HG03439 (cell line): ENCODE data around the gene ALOXE3.

Source experiments
- ATAC-seq: cut with Tn5 transposase; IDR thresholded peaks from one replicate; pipeline ENCODE4 v1.9.1; 2021; ENCODE audit warnings: mild to moderate bottlenecking, moderate library complexity; ENCODE audit not compliant: unreplicated experiment

ALOXE3 gene

DNA sequence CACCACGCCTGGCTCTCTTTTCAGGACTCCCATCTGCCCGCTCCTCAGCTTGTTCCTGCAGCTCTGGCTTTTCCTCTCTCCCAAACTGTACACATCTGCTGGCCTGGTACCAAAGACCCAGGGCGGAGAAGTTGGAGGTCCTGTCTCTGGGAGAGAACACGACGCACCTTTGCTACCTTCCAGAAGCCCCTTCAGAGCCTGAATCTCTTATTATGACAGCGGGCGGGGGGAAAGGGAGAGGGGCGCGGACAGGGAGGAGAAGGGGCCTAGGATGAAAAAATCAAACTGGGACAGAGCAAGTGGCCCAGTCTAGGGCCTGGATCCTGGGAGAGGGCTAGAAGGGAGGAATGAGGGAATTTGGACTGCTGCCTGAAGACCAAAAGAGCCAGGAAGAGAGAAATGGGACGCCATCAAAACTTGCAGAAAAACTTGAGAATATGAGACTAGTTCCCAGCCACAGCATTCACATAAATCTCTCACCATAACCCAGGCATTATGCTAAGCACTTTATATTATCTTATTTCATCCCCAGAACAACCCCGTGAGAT is 36.4 kb upstream of the ALOXE3 start:
- ATAC-seq: no peak

DNA sequence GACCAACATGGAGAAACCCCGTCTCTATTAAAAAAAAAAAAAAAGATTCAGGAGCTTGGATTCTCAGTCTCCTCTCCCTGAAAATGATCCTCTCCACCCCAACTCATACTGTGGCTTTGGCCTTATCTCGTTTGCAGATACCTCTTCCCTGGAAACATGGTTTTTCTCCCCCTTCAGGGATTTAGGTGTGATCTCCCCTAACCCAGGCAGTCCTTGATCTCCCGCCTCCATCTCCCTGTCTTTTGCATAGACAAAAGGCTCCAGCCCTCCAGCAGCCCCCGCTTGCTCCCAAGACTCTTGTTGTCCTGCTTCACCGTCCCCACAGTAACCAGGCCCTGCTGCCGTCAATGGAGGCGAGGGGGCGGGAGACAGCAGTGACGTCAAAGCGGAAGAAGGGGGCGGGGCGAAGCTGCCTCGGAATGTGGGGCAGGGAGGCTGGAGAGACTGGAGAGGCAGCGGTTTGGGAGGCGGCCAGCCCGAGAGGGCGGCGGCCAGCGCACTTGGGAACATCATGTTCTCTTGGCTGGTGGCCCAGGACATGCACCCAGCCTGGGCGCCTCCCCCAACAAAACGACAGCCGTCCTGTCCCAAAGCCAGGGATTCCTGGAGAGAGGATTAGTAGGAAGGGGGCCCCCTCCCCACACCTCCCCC is 35.8 kb upstream of the ALOXE3 start:
- ATAC-seq: no peak

DNA sequence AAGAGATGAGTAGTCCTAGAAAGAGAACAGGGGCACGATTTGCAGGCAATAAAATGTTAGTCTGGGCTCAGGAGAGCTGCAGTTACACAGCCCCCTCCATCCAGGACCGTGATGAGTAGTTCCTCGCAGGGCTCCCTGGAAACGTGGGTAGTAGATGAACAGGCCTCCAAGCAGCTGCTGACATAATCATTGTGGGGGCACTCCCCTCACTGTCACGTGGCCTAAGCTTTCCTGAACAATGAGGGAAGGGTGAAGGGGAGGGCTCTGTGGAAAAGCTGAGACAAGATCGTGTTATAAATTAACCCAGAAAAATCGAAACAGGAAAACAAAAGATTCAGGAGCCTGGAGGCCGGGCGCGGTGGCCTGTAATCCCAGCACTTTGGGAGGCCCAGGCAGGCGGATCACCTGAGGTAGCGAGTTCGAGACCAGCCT is 35.2 kb upstream of the ALOXE3 start:
- no peak for ATAC-seq

DNA sequence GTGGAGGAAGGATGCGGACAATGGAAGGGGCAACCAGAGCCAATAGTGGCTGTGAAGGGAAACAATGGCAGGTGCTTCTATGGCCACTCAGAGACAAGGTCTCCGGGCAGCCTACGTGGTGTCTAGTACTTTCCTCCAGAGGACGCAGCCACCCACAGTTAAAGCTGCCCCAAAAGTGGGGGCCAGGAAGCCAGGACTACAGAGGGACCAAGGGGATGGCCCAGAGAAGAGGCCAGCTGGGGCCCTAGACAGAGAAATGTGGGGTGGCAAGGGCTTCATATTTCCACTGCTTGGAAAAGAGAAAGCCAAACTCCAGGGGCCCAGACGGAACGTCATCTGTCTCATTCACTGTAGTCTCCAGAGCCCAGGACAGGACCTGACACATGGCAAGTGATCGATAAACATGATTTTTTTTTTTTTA is 34.7 kb upstream of the ALOXE3 start:
- no peak for ATAC-seq

DNA sequence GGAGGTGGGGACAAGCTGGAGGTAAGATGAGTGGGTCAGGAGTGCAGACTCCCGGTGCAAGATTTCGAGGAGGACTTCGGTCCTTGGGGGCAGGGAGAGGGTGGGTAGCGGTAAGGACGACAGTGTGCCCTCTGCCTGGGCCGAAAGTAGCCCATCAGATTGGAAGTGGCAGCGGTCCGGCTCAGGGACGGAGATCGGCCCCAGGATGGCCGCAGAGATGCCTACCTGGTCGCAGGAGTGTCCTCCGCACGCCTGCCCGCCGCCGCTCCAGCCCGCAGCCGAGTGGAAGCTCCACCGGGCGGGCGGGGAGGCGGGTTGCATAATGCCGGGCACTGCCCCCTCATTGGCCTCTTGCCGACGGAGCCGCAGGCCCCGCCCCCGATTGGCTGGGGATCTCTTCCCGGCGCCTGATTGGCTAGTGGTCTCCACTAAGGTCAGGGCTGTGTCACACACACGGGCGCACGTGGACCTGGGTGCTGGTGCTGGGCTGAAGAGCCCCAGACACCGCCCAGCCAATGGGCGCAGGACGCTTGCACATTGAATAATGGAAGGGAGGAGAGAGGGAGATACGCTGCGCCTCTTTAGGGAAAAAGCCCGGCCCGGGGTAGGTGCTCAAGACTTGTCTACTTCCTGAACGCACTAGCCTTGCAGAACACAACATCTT is 33.9 kb upstream of the ALOXE3 start, which contains the start of gene PER1:
Gene PER1, minus strand, starts transcription at position 293 of the 664 bp plus-strand sequence. CDS start 1,698 bp downstream, outside the sequence.
- ATAC-seq: no peak

DNA sequence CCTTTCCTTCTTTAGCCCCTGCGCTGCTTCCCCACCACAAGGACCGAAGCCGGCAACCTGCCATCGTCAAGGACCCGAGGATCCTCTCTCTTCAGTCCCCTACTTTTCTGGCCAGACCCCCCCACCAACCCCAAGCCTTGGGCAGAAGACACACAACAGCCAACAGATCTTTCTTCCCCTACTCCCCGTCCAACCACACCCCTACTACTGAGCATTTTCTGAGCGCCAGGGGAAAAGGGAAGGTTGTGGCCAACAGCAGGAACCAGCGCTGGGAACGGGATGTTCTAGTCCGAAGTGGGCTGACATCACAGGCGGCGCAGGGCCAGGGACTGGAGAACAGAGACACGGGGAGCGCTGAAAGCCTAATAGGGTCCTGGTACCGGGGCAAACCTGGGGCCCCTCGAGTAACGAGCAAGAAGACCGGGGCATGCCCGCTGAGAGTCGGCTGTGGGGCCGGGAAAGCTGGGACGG is 33.4 kb upstream of the ALOXE3 start:
- no peak for ATAC-seq

DNA sequence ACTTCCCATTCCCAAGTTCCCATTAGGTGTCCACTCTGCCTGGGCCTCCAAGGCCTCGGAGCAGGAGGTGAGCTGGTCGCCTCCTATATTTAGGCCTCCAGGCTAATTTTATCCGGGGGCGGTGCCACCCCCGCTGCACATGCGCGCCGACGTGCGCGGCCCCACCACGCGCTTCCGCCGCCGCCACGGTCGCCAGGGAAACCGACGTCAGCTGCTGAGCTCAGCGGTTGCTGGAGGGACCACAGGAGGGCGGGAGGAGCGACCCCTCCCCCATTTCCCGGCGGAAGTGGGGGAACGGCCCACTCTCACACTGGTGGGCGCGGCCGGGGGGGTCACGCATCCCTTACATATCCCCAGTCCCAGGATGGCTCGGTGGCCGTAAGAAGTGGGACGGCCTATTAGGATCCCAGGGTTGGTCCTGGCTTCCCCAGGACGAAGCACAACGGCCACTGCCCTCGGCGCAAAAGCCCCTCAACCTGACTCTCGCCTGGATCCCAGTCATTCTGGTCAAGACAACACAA is 32.9 kb upstream of the ALOXE3 start:
- peak; percentile 38 for ATAC-seq

DNA sequence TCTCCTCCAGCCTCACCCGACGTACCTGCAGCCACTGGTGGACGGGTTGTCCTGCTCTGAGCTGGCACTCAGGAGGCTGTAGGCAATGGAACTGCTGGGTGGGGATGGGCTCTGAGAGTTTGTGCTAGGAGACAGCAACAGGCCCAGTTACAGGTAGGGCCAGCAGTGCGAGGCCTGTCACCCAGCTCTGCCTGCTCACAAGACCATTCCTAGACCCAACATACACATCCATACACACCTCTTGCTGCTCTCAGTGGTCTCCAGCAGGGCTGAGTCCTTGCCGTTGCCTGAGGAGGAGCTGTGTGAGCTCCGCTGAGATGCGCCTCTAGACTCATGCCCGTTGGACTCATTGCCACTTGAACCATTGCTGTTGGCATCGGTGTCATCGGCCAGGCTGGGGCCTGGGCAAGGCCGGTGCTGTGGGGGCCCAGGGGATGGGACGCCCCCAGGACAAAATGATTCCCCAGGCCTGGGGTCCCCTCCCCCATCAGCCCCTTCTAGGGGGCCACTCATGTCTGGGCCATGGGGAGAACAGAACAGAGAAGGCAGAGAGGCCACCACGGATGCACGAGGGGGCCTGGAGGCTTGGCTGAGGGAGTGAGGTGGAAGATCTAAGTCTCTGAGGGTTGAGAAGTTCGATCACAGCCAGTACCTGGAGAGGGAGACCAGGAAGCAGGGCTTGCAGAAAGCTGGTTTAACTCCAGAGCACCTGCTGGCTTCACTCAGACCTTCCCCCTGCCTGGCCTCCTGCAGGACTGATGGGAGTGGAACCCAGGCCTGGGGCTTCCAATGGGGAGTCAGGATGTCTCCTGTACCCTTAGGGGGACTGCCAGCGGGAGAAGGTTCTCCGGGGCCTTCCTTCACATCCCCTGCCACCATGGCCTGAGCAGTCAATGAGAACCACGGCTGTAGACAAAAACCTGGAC is 32.1 kb upstream of the ALOXE3 start:
- no peak for ATAC-seq

DNA sequence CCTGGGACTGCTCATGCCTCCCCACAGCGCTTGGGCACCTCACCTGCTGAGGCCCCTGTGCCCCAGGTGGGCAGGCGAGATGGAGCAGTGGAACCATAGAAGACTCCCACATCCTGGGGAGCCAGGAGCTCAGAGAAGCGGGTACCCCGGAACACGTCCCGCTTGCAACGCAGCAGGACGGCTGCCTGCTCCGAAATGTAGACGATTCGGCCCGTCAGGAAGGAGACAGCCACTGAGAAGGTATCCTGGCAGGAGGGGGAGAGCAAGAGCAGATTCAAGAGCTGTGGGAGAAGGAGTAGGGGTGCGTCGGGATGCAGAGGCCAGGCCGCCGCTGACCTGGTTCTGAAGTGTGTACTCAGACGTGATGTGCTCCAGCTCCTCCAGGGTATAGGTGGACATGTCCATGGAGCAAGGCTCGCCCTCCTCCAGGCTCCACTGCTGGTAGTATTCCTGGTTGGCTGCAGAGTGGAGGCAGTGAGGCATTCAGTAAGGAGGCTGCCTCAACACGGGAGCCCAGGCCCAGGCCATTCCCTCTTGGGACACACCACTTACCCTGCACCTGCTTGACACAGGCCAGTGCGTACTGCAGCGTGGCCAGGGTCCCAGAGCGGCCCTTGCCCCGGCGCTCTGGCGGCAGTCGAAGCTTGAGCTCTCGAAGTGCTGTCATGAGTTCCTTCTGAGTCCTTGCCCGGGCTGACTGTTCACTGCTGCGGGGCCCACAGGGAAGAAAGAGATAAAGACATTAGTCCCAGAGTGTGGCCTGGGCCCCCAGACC is 31.3 kb upstream of the ALOXE3 start:
- no peak for ATAC-seq

DNA sequence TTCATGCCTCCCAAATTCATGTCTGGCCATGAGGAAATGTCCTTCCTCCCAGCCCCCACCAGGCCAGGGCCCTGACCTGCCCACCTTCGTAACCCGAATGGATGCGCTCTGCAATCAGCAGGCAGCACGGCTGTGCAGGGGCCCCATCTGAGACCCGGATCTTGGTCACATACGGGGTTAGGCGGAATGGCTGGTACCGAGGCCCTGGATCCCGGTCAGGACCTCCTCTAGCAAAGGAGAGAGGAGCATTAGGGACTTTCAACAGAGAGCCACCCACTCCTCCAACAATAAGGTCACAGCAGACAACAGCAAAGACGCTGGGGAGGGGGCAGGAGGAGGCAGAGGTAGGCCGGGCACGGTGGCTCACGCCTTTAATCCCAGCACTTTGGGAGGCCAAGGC is 30.2 kb upstream of the ALOXE3 start:
- no peak for ATAC-seq

DNA sequence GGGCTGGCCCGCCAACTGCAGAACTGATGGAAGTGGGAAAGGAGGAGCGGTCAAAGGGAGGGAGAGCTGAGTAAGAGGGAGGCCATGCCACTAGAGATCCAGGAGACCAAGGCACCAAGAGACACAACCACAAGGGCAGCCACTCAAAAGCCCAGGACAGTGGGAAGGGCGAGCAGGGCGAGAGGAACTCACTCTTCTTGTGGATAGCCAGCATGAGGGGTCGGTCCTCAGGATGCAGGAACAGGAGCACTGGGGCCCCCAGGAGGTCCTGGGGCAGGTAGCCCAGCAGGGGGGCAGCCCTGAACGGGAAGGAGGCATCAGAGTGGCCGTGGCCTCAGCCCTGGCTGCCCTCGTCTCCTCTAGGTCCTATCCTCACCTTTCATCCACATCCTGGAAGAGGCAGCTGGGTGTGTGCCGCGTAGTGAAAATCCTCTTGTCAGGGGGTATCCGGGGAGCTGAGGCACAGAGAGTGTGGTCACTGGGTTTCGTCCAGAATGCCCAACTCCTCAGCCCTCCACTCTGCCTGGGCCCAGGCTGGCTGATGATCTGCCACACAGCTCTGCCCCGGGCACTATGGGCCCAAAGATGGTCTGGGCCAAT is 29.6 kb upstream of the ALOXE3 start:
- ATAC-seq: no peak

DNA sequence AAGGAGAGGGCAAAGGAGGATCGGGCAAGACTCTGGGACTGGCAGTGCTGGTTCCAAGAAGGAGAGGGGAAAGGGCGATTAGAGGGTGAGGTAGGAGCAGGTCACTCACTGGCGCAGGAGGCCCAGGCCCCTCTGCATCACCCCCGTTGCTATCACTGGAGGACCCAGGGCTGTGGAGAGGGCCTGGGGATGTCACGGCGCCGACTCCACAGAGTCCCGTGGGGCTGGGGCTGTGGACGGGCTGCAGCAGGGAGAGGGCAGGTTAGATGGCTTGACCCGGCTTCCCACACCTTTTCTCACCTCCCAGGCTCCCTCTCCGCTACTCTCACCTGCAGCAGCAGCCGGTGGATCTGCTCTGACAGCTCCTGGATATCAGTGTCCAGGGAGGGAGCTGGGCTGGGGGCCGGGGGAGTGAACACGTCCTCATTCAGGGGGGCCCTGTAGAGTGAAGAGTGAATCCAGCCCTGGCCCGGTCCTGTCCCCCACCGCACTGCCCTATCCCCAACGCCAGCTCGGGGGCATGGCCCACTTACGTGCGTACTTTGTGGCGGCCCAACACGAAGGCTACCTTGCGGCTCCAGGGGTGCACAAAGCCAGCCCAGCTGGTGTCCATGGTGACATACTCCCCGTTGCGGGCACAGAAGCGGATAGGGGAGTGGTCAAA is 29.0 kb upstream of the ALOXE3 start:
- no peak for ATAC-seq

DNA sequence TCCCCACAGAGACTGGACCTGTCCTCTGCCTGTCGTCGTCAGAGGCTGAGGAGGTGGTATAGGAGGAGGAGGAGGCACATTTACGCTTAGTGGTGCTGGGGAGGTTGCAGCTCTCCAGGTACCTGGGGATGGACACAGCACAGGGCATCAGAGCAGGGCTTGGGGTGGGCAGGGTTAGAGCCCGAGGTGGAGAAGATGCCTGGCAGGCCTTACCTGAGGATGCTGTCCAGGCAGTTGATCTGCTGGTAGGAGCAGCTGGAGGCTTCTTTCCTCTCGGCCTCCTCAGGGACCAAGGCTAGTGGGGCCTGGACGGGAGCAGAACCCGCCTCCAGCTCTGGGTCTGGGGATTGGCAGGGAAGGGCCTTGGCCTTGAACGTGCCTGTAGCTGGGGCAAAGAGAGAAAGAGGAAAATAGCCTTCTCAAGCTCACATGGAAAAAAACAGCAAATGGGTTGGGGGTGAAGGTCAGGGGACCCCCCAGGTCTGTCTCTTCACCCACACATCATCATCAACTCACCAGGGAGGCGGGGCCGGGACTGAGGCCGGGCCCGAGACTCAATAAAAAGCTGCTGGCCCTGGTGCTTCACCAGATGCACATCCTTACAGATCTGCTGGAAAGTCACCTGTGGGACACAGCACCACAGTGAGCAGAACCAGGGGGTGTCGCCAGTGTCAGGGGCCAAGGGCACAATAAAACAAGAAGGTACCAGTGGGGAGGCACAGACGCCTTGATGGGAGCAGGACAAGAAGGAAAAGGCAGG is 28.2 kb upstream of the ALOXE3 start:
- ATAC-seq: no peak

DNA sequence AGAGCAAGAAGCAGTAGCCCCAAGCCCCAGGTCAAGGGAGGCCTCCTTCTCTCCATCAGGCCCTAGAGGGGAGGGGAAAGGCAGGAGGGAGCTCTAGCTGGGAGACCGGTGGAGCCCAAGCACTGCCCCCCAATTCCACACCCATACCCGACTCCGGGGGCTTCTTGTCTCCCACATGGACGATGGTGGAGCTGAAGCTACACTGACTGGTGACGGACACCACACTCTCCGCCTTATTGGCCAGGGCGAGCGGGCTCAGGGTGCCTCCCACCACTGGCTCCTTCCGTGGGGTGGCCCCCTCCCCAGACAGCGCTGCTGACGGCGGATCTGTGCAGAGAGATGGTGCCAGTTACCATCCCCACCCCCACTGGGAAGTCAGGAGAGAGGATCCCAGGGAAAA is 27.5 kb upstream of the ALOXE3 start:
- no peak for ATAC-seq

DNA sequence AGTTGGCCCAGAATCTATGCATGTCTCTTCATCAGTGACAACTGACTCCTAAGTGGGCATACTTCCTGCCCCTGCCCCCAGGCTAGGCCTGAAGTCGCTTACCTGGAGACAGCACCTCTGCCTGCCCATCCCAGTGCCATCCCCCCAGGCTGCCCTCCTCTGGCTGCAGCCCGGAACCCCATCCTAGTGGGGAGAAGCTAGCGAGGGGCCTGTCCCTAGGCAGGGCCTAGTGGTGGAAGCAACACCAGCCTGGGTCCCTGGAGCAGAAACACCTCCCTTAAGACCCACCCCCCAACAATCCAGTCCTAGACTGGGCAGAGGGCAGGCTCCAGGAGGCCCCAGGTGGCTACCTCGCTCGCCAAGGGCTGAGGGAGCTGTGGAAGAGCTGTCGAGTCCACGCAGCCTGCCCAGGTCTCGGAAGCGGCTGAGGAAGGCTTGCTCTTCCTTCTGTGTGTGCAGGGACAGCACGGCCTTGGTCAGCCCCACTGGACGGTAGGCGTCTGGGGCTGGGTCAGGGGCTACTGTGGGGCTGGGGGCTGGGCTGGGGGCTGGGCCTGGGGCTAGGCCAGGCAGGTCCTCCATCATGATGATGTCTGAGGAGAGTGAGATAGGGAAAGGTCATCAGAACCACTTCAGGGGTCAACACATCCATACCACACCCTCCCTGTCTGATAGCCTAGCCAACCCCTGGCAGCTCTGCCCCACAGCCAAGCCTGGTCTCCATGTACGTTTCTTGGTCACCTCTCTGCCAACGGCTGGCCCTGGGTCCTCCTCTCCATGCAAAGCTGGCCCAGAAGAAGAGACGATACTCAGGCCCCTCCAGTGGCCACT is 26.3 kb upstream of the ALOXE3 start:
- no peak for ATAC-seq

DNA sequence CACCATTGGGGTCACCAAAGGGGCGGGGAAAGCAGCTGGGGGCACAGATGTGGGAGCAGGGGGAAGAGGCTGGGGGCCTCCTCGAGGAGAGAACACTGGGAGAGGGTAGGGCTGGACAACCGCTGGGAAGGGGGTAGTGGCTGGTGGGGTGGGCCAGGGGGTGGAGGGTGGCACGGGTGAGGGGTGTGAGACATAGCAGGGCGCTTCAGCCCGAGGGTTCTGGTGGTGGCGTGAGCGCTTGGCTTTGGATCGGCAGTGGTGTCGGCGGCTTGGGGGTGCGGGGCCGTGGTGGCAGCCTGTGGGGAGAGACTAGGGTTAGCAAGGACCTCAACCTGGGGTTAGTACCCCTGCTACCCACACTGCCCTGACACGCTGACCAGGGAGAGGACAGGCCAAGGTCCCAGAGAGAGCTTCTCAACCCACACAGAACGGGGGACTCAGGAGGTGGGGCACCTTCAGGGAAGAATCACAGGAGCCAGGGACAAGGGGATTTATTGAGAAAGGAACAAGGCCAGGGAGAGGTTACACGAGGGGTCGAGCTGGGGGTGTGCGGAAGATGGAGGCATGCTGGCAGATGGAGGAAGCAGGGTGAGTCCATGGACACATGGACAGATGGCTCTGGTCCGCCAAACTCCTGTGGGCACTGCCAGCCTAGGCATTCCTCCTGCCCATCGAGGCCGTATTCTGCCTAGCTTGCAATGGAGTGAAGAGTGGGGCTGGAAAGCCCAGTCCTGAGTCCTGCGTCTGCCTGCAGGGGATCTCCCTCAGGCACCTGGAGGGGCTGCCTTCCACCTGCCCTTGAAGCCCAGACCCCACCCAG is 25.5 kb upstream of the ALOXE3 start:
- ATAC-seq: no peak
